ENCODE measurements around the gene PAWR.
"Not testable (repeated sequence)": the region's sequence is repeated elsewhere in the genome, so short reads cannot be mapped to it uniquely, and the experiment has no call there.

Gene PAWR

GRCh38 chr12:79645235-79645630 is 45.5 kb downstream of the PAWR start:
- no peak for DNase-seq

- DNase-seq: no peak
Measured at GRCh38 chr12:79644274-79645234, 46.2 kb downstream of the PAWR start.

- no peak for DNase-seq
Measured at GRCh38 chr12:79643821-79644220, 46.9 kb downstream of the PAWR start.

GRCh38 chr12:79638490-79638889 is 52.3 kb downstream of the PAWR start:
- DNase-seq: no peak

GRCh38 chr12:79637093-79637492 is 53.7 kb downstream of the PAWR start:
- no peak for DNase-seq

- no peak for DNase-seq
Measured at GRCh38 chr12:79635676-79636075, 55.1 kb downstream of the PAWR start.

- DNase-seq: no peak
Measured at GRCh38 chr12:79634957-79635471, 55.8 kb downstream of the PAWR start.

GRCh38 chr12:79629561-79629960 is 61.2 kb downstream of the PAWR start:
- no peak for DNase-seq

- not testable (repeated sequence) for DNase-seq
Measured at GRCh38 chr12:79626735-79627134, 64.0 kb downstream of the PAWR start.

- no peak for DNase-seq
Measured at GRCh38 chr12:79624378-79624777, 66.4 kb downstream of the PAWR start.

GRCh38 chr12:79619872-79620562 is 70.7 kb downstream of the PAWR start:
- no peak for DNase-seq

- DNase-seq: no peak
Measured at GRCh38 chr12:79618848-79619404, 71.8 kb downstream of the PAWR start.

- no peak for DNase-seq
Measured at GRCh38 chr12:79617696-79618095, 73.1 kb downstream of the PAWR start.

GRCh38 chr12:79615596-79616560 is 74.9 kb downstream of the PAWR start:
- DNase-seq: no peak

- no peak for DNase-seq
Measured at GRCh38 chr12:79614730-79615129, 76.0 kb downstream of the PAWR start.

- DNase-seq: no peak
Measured at GRCh38 chr12:79601908-79602307, 88.9 kb downstream of the PAWR start.

- no peak for DNase-seq
Measured at GRCh38 chr12:79597910-79598309, 92.9 kb downstream of the PAWR start.

GRCh38 chr12:79596719-79597350 is 93.9 kb downstream of the PAWR start:
- no peak for DNase-seq

GRCh38 chr12:79595273-79595672 is 95.5 kb downstream of the PAWR start:
- no peak for DNase-seq

- DNase-seq: no peak
Measured at GRCh38 chr12:79592865-79593264, 97.9 kb downstream of the PAWR start.

GRCh38 chr12:79591988-79592387 is 98.8 kb downstream of the PAWR start:
- DNase-seq: no peak

- no peak for DNase-seq
Measured at GRCh38 chr12:79590751-79591150, 100.0 kb downstream of the PAWR start.

Measured in hippocampal formation (tissue), 2 donors.